ENCODE measurements around the gene ADAM20.
"Not testable (repeated sequence)": the region's sequence is repeated elsewhere in the genome, so short reads cannot be mapped to it uniquely, and the experiment has no call there.

- not testable (repeated sequence) for TF ChIP-seq CTCF (conservative IDR thresholded peaks at IDR 0.05 in 1 of 2, IDR thresholded peaks at IDR 0.05 in 1 of 2; ENCODE audit: extremely low read depth in 1 of 2, insufficient read depth in 1 of 2, low read depth in 1 of 2, low read length in 2 of 2); EZH2 (IDR thresholded peaks at IDR 0.05; ENCODE audit: borderline replicate concordance, low read length)
Observed at GRCh38 chr14:70477356-70478105, 57.3 kb downstream of the ADAM20 start.
